Nephron (organoid): Measurements from ENCODE around the gene SH2D2A.

ENCODE experiments used
- H3K27ac Mint-ChIP-seq, 3 experiments: 2 replicates each; pipeline ENCODE4 v1.8.0; 2020; ENCODE audit warnings: mixed read lengths in 3 of 3, mild to moderate bottlenecking in 2 of 3, moderate library complexity in 1 of 3
- H3K27me3 Mint-ChIP-seq: 2 replicates; pipeline ENCODE4 v1.8.0; 2021; ENCODE audit warnings: low read depth, mild to moderate bottlenecking, moderate library complexity, mixed read lengths
- H3K36me3 Mint-ChIP-seq: 2 replicates; pipeline ENCODE4 v1.8.0; 2020; ENCODE audit warnings: low read depth, mixed read lengths
- H3K4me1 Mint-ChIP-seq: 2 replicates; pipeline ENCODE4 v1.8.0; 2020; ENCODE audit warnings: mixed read lengths
- H3K4me3 Mint-ChIP-seq, 3 experiments: 2 replicates each; pipeline ENCODE4 v1.8.0; 2020; ENCODE audit warnings: mild to moderate bottlenecking in 3 of 3, mixed read lengths in 3 of 3, moderate library complexity in 2 of 3
- H3K9me3 Mint-ChIP-seq: 2 replicates; pipeline ENCODE4 v1.8.0; 2020; ENCODE audit warnings: mixed read lengths
- CTCF ChIP-seq, 3 experiments: fragments of 200-600 bp; sonication (generic); IDR thresholded peaks; one replicate each; pipeline ENCODE4 v1.5.0; 2021; ENCODE audit warnings: antibody characterized with exemption in 3 of 3; ENCODE audit not compliant: unreplicated experiment in 3 of 3

The SH2D2A gene

GRCh38 chr1:156842618-156843300, 26.1 kb upstream of the SH2D2A start:
- Mint-ChIP-seq H3K4me1 (peaks cover 10% of the 10 kb centered on the region), H3K27me3 (peaks cover 87% of the 10 kb centered on the region), H3K36me3 (peaks cover 7% of the 10 kb centered on the region), H3K9me3 (no peaks in the 10 kb centered on the region), H3K4me3 (no peak overlapping the region), H3K27ac (no peak overlapping the region)
- TF ChIP-seq CTCF (IDR thresholded peaks at IDR 0.05; ENCODE audit: unreplicated experiment in 3 of 3): no peak

- no peak overlapping the region for H3K4me3 Mint-ChIP-seq
- H3K9me3 Mint-ChIP-seq: no peaks in the 10 kb centered on the region
- peaks cover 87% of the 10 kb centered on the region for H3K27me3 Mint-ChIP-seq
- peaks cover 7% of the 10 kb centered on the region for H3K36me3 Mint-ChIP-seq
- peaks cover 2% of the 10 kb centered on the region for H3K4me1 Mint-ChIP-seq
- H3K27ac Mint-ChIP-seq: no peak overlapping the region
- no peak for TF ChIP-seq CTCF (IDR thresholded peaks at IDR 0.05; ENCODE audit: unreplicated experiment in 3 of 3)
Measured at GRCh38 chr1:156841295-156841855, 24.7 kb upstream of the SH2D2A start.

GRCh38 chr1:156840898-156841279, 24.2 kb upstream of the SH2D2A start:
- H3K27ac Mint-ChIP-seq: no peak overlapping the region
- peaks cover 7% of the 10 kb centered on the region for H3K4me1 Mint-ChIP-seq

GRCh38 chr1:156840186-156840897, 23.7 kb upstream of the SH2D2A start:
- no peak for TF ChIP-seq CTCF (IDR thresholded peaks at IDR 0.05; ENCODE audit: unreplicated experiment in 3 of 3)
- Mint-ChIP-seq H3K27ac (no peak overlapping the region), H3K27me3 (peaks cover 85% of the 10 kb centered on the region), H3K4me3 (no peak overlapping the region), H3K9me3 (no peaks in the 10 kb centered on the region), H3K4me1 (peaks cover 12% of the 10 kb centered on the region), H3K36me3 (peaks cover 7% of the 10 kb centered on the region)

More at GRCh38 chr1:156840898-156841279, 24.2 kb upstream of the SH2D2A start:
- TF ChIP-seq CTCF (IDR thresholded peaks at IDR 0.05; ENCODE audit: unreplicated experiment in 3 of 3): no peak
- Mint-ChIP-seq H3K36me3 (peaks cover 7% of the 10 kb centered on the region), H3K4me3 (no peak overlapping the region), H3K9me3 (no peaks in the 10 kb centered on the region), H3K27me3 (peaks cover 85% of the 10 kb centered on the region)

GRCh38 chr1:156839426-156840109, 22.9 kb upstream of the SH2D2A start:
- H3K27ac Mint-ChIP-seq: no peak overlapping the region
- no peak for TF ChIP-seq CTCF (IDR thresholded peaks at IDR 0.05; ENCODE audit: unreplicated experiment in 3 of 3)
- peaks cover 7% of the 10 kb centered on the region for H3K36me3 Mint-ChIP-seq
- peaks cover 18% of the 10 kb centered on the region for H3K4me1 Mint-ChIP-seq
- H3K4me3 Mint-ChIP-seq: no peak overlapping the region
- peaks cover 83% of the 10 kb centered on the region for H3K27me3 Mint-ChIP-seq
- H3K9me3 Mint-ChIP-seq: no peaks in the 10 kb centered on the region
